ENCODE data around the gene TREML1. TPM values are rescaled to one million over a fixed set of nuclear protein-coding genes. Genes with fewer than 3 reads are reported as not detected.

Gene TREML1
- total RNA-seq: not detected in 2 replicates

DNA sequence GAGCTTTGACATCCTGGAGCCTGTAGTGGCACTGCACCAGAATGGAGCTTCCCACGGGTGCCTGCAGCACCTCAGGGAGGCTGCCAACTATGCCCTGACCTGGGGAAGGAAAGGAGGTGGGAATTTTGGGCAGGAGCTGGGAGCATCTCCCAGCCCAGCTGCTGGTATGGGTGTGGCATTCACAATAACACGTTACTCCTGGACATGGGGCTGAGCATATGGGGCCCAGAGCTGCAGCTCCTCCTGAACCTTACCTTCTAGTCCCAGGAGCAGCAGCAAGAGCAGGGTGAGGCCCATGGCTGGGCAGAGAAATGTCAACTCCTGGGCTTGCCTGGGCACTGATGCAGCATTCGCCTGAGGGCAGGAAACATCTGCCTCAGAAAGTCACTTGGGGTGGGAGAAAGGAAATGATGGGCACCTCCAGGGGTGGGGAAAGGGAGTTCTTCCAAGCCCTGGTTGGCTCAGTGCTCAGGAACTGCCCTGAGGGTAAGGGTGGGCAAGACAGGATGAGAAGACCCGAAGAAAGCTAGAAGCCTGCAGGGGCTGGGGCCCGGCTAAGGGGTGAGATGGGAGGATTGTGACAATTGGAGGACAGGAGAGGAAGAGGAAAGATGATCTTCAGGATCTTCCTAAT is at the start of gene TREML1:
Gene TREML1 (minus strand): TSS at position 356 of the 634 bp plus-strand sequence. CDS start 59 bp downstream, at position 297.

GRCh38 chr6:41200901-41201763 is 47.0 kb upstream of the TREML1 start, which contains the start of gene TREML2:
Gene TREML2, minus strand, starts transcription at chr6:41201149. Its CDS starts 141 bp downstream, at chr6:41201008.

DNA sequence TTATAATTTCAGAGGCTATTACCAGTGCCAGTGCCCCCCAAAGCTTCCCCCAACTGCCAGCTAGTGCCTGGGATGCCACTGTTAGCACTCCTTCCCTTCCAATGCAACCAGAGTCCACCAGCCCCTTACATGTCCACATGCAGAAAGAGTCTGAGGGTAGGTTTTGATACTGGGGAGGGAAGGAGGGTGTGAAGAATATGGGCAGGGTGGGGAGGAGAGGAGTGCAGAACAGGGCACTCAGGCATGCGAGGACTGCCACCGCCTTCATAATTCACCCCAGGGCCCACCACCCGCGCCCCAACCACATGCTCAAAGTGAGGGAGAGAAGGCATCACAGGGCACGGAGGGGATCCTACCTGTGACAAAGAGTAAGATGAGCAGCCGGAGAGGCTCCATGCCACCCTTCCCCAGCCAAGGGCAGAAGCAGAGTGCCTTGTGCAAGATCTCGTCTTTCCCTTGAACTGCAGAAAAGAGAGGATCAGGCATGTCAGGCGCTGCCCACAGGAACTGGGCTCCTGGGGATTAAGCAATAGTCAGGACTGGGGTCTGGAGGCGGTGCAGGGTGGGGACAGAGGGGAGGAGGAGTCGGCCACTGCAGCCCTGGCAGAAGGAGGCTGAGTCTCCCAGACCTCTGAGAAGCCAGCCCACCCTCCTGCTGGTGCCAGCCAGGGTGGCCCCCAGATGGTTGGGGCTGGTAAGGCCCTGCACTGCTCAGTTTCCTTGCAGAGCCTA is 8.7 kb upstream of the TREML1 start, which contains the start of gene TREM2:
Gene TREM2 (minus strand): TSS at position 430 of the 732 bp plus-strand sequence. CDS start 34 bp downstream, at position 396.

Other genes starting within 250 kb of the TREML1 start
- 0.12 TPM in 1 of 2 replicates, not detected in the other for gene UNC5CL, start 115.1 kb downstream of the TREML1 start, total RNA-seq
- not detected in 2 replicates for gene TSPO2, start 111.9 kb downstream of the TREML1 start, total RNA-seq
- gene APOBEC2, start 101.1 kb downstream of the TREML1 start, total RNA-seq: 0.09 TPM in 1 of 2 replicates, not detected in the other
- gene OARD1, start 82.0 kb downstream of the TREML1 start, total RNA-seq: 9.5 and 12.6 TPM in 2 replicates
- 6.0 and 7.7 TPM in 2 replicates for gene NFYA, start 81.4 kb downstream of the TREML1 start, total RNA-seq
- not detected in 2 replicates for gene TREM2, start 8.8 kb upstream of the TREML1 start, total RNA-seq
- gene TREML2, start 46.8 kb upstream of the TREML1 start, total RNA-seq: not detected in 2 replicates
- gene TREML4, start 74.0 kb upstream of the TREML1 start, total RNA-seq: not detected in 2 replicates
- gene TREM1, start 132.3 kb upstream of the TREML1 start, total RNA-seq: not detected in 2 replicates
- not detected in 2 replicates for gene NCR2, start 181.3 kb upstream of the TREML1 start, total RNA-seq

All from pericardium fibroblast (primary cell).